ENCODE results near the gene KRTAP13-4. TPM values are rescaled to one million over a fixed set of nuclear protein-coding genes. Genes with fewer than 3 reads are reported as not detected.

The KRTAP13-4 gene
- total and polyA plus RNA-seq, 2 donors (not counting 1 experiment from before 2014, with no cell fraction given), result not detected

DNA sequence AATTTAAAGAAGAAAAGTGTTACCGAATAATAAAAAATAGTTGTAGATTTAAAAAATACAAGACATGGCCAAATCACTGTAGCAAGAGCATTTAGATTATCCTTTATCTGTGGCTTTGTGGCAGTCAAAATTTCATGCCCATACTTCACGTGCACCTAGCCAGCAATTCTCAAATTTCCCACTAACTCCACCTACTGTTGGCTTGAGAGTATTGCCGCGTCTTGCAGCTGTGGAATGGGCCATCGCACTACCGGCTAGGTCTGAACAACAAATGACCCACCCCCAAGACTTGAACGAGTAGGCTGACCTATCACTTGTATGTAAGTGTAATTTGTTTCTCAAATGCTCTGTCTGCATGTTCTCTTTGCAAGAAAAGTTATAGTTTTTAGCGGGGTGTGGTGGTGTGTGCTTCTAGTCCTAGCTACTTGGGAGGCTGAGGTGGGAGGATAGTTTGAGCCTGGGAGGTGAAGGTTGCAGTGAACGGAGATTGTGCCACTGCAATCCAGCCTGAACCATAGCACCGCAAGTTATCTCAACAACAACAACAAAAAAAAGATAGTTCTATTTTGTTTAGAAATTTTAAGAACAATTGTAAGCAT, 4.1 kb downstream of the KRTAP13-4 start:
- ATAC-seq (ENCODE audit: low read depth), result no peak
- ChIA-PET POLR2A (no interaction called here), CTCF (no interaction called here)

GRCh38 chr21:30437010-30437565, 7.1 kb downstream of the KRTAP13-4 start:
- no peaks in the 10 kb centered on the region for H4K20me1 ChIP-seq (ENCODE audit: control insufficient read depth, insufficient read depth, low read length, poor library complexity, severe bottlenecking)
- intact Hi-C loops (cut with micrococcal nuclease), result no loop called here
- H3K4me3 ChIP-seq (ENCODE audit: control extremely low read depth in 1 of 5, extremely low read depth in 1 of 5, insufficient read depth in 1 of 5, low read depth in 2 of 5, low read length in 4 of 5), result no peak overlapping the region
- no peaks in the 10 kb centered on the region for H3K27me3 ChIP-seq (replicated peaks in 1 of 4; ENCODE audit: control extremely low read depth in 1 of 4, control insufficient read depth in 3 of 4, insufficient read depth in 4 of 4, low read length in 3 of 4)
- H3K4me1 ChIP-seq (ENCODE audit: control insufficient read depth in 2 of 2, insufficient read depth in 2 of 2, low read length in 2 of 2), result no peaks in the 10 kb centered on the region
- TF ChIP-seq, protein P1, sequence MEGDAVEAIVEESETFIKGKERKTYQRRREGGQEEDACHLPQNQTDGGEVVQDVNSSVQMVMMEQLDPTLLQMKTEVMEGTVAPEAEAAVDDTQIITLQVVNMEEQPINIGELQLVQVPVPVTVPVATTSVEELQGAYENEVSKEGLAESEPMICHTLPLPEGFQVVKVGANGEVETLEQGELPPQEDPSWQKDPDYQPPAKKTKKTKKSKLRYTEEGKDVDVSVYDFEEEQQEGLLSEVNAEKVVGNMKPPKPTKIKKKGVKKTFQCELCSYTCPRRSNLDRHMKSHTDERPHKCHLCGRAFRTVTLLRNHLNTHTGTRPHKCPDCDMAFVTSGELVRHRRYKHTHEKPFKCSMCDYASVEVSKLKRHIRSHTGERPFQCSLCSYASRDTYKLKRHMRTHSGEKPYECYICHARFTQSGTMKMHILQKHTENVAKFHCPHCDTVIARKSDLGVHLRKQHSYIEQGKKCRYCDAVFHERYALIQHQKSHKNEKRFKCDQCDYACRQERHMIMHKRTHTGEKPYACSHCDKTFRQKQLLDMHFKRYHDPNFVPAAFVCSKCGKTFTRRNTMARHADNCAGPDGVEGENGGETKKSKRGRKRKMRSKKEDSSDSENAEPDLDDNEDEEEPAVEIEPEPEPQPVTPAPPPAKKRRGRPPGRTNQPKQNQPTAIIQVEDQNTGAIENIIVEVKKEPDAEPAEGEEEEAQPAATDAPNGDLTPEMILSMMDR (IDR thresholded peaks at IDR 0.05), result no peak
- no peak for TF ChIP-seq EZH2 (IDR thresholded peaks at IDR 0.05; ENCODE audit: borderline replicate concordance, insufficient read depth, low read depth, low read length, poor library complexity, severe bottlenecking)
- peaks cover 0 to 3% (median 0%) of the 10 kb centered on the region in 3 donors for H3K9me3 ChIP-seq (ENCODE audit: control extremely low read depth in 1 of 3, control insufficient read depth in 2 of 3, insufficient read depth in 1 of 3, low read length in 2 of 3)
- Mint-ChIP-seq H3K27ac (no peak overlapping the region), H3K27me3 (no peaks in the 10 kb centered on the region), H3K9me3 (ENCODE audit: insufficient read depth) (no peaks in the 10 kb centered on the region), H3K4me1 (no peaks in the 10 kb centered on the region), H3K4me3 (no peak overlapping the region)
- no peak overlapping the region for H2AFZ ChIP-seq (ENCODE audit: insufficient read depth, low read depth, low read length, poor library complexity, severe bottlenecking)
- H3K4me2 ChIP-seq (replicated peaks; ENCODE audit: low read depth, low read length, poor library complexity, severe bottlenecking), result no peak overlapping the region
- H3K79me2 ChIP-seq (ENCODE audit: control insufficient read depth, insufficient read depth, low read length), result no peaks in the 10 kb centered on the region
- ChIA-PET CTCF (no interaction called here), POLR2A (no interaction called here)
- no peak overlapping the region for H3K27ac ChIP-seq (ENCODE audit: low read length in 2 of 2)
- WGBS (ENCODE audit: insufficient coverage), result no CpG with 5 or more reads among the region's 3 CpGs
- ATAC-seq (ENCODE audit: low read depth), result no peak
- no peak overlapping the region for H3K9ac ChIP-seq (ENCODE audit: low read length)
- no peak for DNase-seq
- no peaks in the 10 kb centered on the region for H3K36me3 ChIP-seq (replicated peaks in 1 of 2; ENCODE audit: control extremely low read depth in 1 of 2, control insufficient read depth in 1 of 2, extremely low read depth in 1 of 2, insufficient read depth in 2 of 2, low read length in 1 of 2)

More for the DNA sequence above, 4.1 kb downstream of the KRTAP13-4 start:
- Histone ChIP-seq H4K20me1 (ENCODE audit: control insufficient read depth, insufficient read depth, low read length, poor library complexity, severe bottlenecking) (no peaks in the 10 kb centered on the region), H2AFZ (ENCODE audit: insufficient read depth, low read depth, low read length, poor library complexity, severe bottlenecking) (no peak overlapping the region), H3K9ac (ENCODE audit: low read length) (no peak overlapping the region), H3K27ac (ENCODE audit: low read length in 2 of 2) (no peak overlapping the region), H3K79me2 (ENCODE audit: control insufficient read depth, insufficient read depth, low read length) (no peaks in the 10 kb centered on the region), H3K4me1 (ENCODE audit: control insufficient read depth in 2 of 2, insufficient read depth in 2 of 2, low read length in 2 of 2) (no peaks in the 10 kb centered on the region), H3K4me3 (ENCODE audit: control extremely low read depth in 1 of 5, extremely low read depth in 1 of 5, insufficient read depth in 1 of 5, low read depth in 2 of 5, low read length in 4 of 5) (no peak overlapping the region), H3K4me2 (replicated peaks; ENCODE audit: low read depth, low read length, poor library complexity, severe bottlenecking) (no peak overlapping the region), H3K36me3 (replicated peaks in 1 of 2; ENCODE audit: control extremely low read depth in 1 of 2, control insufficient read depth in 1 of 2, extremely low read depth in 1 of 2, insufficient read depth in 2 of 2, low read length in 1 of 2) (no peaks in the 10 kb centered on the region), H3K9me3 (ENCODE audit: control extremely low read depth in 1 of 3, control insufficient read depth in 2 of 3, insufficient read depth in 1 of 3, low read length in 2 of 3) (peaks cover 0 to 7% (median 0%) of the 10 kb centered on the region in 3 donors), H3K27me3 (replicated peaks in 1 of 4; ENCODE audit: control extremely low read depth in 1 of 4, control insufficient read depth in 3 of 4, insufficient read depth in 4 of 4, low read length in 3 of 4) (no peaks in the 10 kb centered on the region)
- H3K27me3 Mint-ChIP-seq, result no peaks in the 10 kb centered on the region
- no peak for DNase-seq
- H3K9me3 Mint-ChIP-seq (ENCODE audit: insufficient read depth), result peaks cover 2% of the 10 kb centered on the region
- TF ChIP-seq EZH2 (IDR thresholded peaks at IDR 0.05; ENCODE audit: borderline replicate concordance, insufficient read depth, low read depth, low read length, poor library complexity, severe bottlenecking), result no peak
- TF ChIP-seq, protein P1 (IDR thresholded peaks at IDR 0.05), result peak; percentile 16
- intact Hi-C loops (cut with micrococcal nuclease), result no loop called here
- H3K4me1 Mint-ChIP-seq, result no peaks in the 10 kb centered on the region
- no peak overlapping the region for H3K4me3 Mint-ChIP-seq
- WGBS (ENCODE audit: insufficient coverage), result 25% methylated on average over 3 of the region's 10 CpGs
- no peak overlapping the region for H3K27ac Mint-ChIP-seq
